HepG2 (cell line): ENCODE results near the gene CALML5. TPM values are rescaled to one million over a fixed set of nuclear protein-coding genes. Genes with fewer than 3 reads are reported as not detected.

Source experiments
- ATAC-seq: fragments of 200-7000 bp; cut with Tn5 transposase; 3 replicates; pipeline ENCODE4 v1.9.1; 2020; ENCODE audit warnings: mild to moderate bottlenecking, moderate library complexity
- BruUV-seq: library from RNA; stranded (reverse); fragments of 400-500 nt; replicated peaks from 2 replicates; lab custom pipeline; 2021; lab: Mats Ljungman, UMichigan
- CTCF ChIA-PET: fragments of 300-600 bp; formaldehyde crosslinking; extraction: SDS; loops from one replicate; lab custom pipeline; 2021; ENCODE audit warnings: low total read pairs, inconsistent platforms, low intra/inter-chr PET ratio; lab: Yijun Ruan, JAX
- POLR2A ChIA-PET: fragments of 350-600 bp; sonication (Branson Sonifier 250); formaldehyde crosslinking; loops from one replicate; lab custom pipeline; 2020; ENCODE audit warnings: antibody characterized with exemption, inconsistent platforms; lab: Yijun Ruan, JAX
- DNase-seq: peaks from one replicate; pipeline ENCODE4 v3.0.0-alpha.2; 2015; ENCODE audit warnings: low spot score
- FAIRE-seq: peaks from 3 replicates; lab custom pipeline; 2011; peaks lifted over from hg19 to GRCh38; lab: Jason Lieb, UNC
- H2AFZ ChIP-seq: one replicate; pipeline ENCODE4 v1.6.1; 2011; ENCODE audit warnings: low read length, inconsistent platforms
- H3K27ac ChIP-seq: fragments of 300-600 bp; 3 replicates; pipeline ENCODE4 v1.8.0; 2011; ENCODE audit warnings: mixed run types, mild to moderate bottlenecking, mixed read lengths, low read length, inconsistent platforms; ENCODE audit not compliant: insufficient read depth; ENCODE audit errors: extremely low read length
- H3K27me3 ChIP-seq, 2 experiments: fragments of 200-600 bp in 1 of 2; 2 replicates in 1 of 2; 3 replicates in 1 of 2; pipeline versions ENCODE4 v1.6.0 to v1.8.0; 2011; ENCODE audit warnings: low read length in 2 of 2, mild to moderate bottlenecking in 2 of 2, moderate library complexity in 2 of 2, inconsistent platforms in 1 of 2; ENCODE audit not compliant: insufficient read depth in 2 of 2, control insufficient read depth in 1 of 2
- H3K36me3 ChIP-seq, 2 experiments: fragments of 200-600 bp in 1 of 2; replicated peaks in 1 of 2; 2 replicates in 1 of 2; 3 replicates in 1 of 2; pipeline versions ENCODE4 v1.5.1 to v1.8.0; 2011; ENCODE audit warnings: low read length in 2 of 2, inconsistent platforms in 1 of 2; ENCODE audit not compliant: insufficient read depth in 2 of 2, control insufficient read depth in 1 of 2
- H3K4me1 ChIP-seq: 2 replicates; pipeline ENCODE4 v1.5.1; 2012; ENCODE audit warnings: low read length, inconsistent platforms; ENCODE audit not compliant: insufficient read depth
- H3K4me2 ChIP-seq: 2 replicates; pipeline ENCODE4 v1.6.0; 2011; ENCODE audit warnings: low read depth, low read length, inconsistent platforms
- H3K4me3 ChIP-seq, 3 experiments: fragments of 200-600 bp in 1 of 3; sonication (generic), shearing (Covaris generic) in 1 of 3; replicated peaks in 1 of 3; 2 replicates each; pipeline ENCODE4 v1.5.1; 2011 to 2016; ENCODE audit warnings: low read length in 3 of 3, inconsistent platforms in 2 of 3, low read depth in 2 of 3, mild to moderate bottlenecking in 2 of 3, control low read depth in 1 of 3, mixed read lengths in 1 of 3; ENCODE audit not compliant: insufficient read depth in 1 of 3
- H3K79me2 ChIP-seq: one replicate; pipeline ENCODE4 v1.6.1; 2011; ENCODE audit warnings: low read length, inconsistent platforms; ENCODE audit not compliant: insufficient read depth
- H3K9ac ChIP-seq: 2 replicates; pipeline ENCODE4 v1.6.0; 2011; ENCODE audit warnings: mild to moderate bottlenecking, low read depth, low read length, inconsistent platforms; ENCODE audit not compliant: insufficient read depth
- H3K9me3 ChIP-seq: 2 replicates; pipeline ENCODE4 v1.5.1; 2012; ENCODE audit warnings: mild to moderate bottlenecking, low read length
- H4K20me1 ChIP-seq: 2 replicates; pipeline ENCODE4 v1.6.0; 2011; ENCODE audit warnings: inconsistent platforms, mild to moderate bottlenecking, low read length, moderate library complexity; ENCODE audit not compliant: insufficient read depth
- FOSL1 ChIP-seq: sonication (generic); formaldehyde crosslinking; IDR thresholded peaks from 2 replicates; pipeline ENCODE4 v1.9.0; 2021; ENCODE audit warnings: missing genetic modification reagents, borderline replicate concordance
- HDAC2 ChIP-seq: sonication (generic); formaldehyde crosslinking; IDR thresholded peaks from 2 replicates; pipeline ENCODE4 v1.4.0; 2020; ENCODE audit warnings: missing genetic modification reagents
- IRF9 ChIP-seq: sonication (generic); formaldehyde crosslinking; IDR thresholded peaks from 2 replicates; pipeline ENCODE4 v1.8.0; 2022; ENCODE audit warnings: missing genetic modification reagents, mild to moderate bottlenecking, borderline replicate concordance
- MED8 ChIP-seq: sonication (generic); formaldehyde crosslinking; IDR thresholded peaks from 2 replicates; pipeline ENCODE4 v1.8.1; 2023; ENCODE audit warnings: mild to moderate bottlenecking, missing genetic modification reagents; ENCODE audit not compliant: insufficient replicate concordance
- MTA1 ChIP-seq: sonication (generic); formaldehyde crosslinking; IDR thresholded peaks from 2 replicates; pipeline ENCODE4 v1.4.0; 2020; ENCODE audit warnings: missing genetic modification reagents, mild to moderate bottlenecking, borderline replicate concordance
- PAWR ChIP-seq: sonication (generic); formaldehyde crosslinking; IDR thresholded peaks from 2 replicates; pipeline ENCODE4 v1.4.0; 2020; ENCODE audit warnings: missing genetic modification reagents, mild to moderate bottlenecking, borderline replicate concordance
- TEAD3 ChIP-seq: optimal IDR thresholded peaks from 2 replicates; pipeline ENCODE3; 2016; ENCODE audit warnings: borderline replicate concordance
- XBP1 ChIP-seq: sonication (generic); formaldehyde crosslinking; IDR thresholded peaks from 2 replicates; pipeline ENCODE4 v1.5.0; 2020; ENCODE audit warnings: missing genetic modification reagents
- ZFAT ChIP-seq: sonication (generic); formaldehyde crosslinking; conservative IDR thresholded peaks from 2 replicates; pipeline ENCODE4 v1.8.1; 2023; ENCODE audit warnings: missing genetic modification reagents, inconsistent platforms
- ZMYM3 ChIP-seq: sonication (generic); formaldehyde crosslinking; IDR thresholded peaks from 2 replicates; pipeline ENCODE4 v1.5.1; 2020; ENCODE audit warnings: mild to moderate bottlenecking, missing genetic modification reagents
- ZMYM4 ChIP-seq: sonication (generic); formaldehyde crosslinking; IDR thresholded peaks from 2 replicates; pipeline ENCODE4 v1.8.1; 2023; ENCODE audit warnings: mild to moderate bottlenecking, missing genetic modification reagents
- ZNF180 ChIP-seq: sonication (generic); formaldehyde crosslinking; IDR thresholded peaks from 2 replicates; pipeline ENCODE4 v1.4.0; 2020; ENCODE audit warnings: low read depth, missing genetic modification reagents, borderline replicate concordance
- ZNF670 ChIP-seq: sonication (generic); formaldehyde crosslinking; IDR thresholded peaks from 2 replicates; pipeline ENCODE4 v1.8.0; 2022; ENCODE audit warnings: mild to moderate bottlenecking, missing genetic modification reagents, borderline replicate concordance
- WGBS: methylation state at CpG from one replicate; pipeline ENCODE4 v1.1.6; 2017; ENCODE audit warnings: low lambda C conversion rate; 5-methylcytosine and 5-hydroxymethylcytosine counted together
- in situ Hi-C: cut with HindIII; loops from 2 replicates; pipeline ENCODE4 v1.10.0; 2017; ENCODE audit warnings: low pct_unique_long_range_greater_than_20kb; ENCODE audit not compliant: extremely low pct_ligation_motif_present
- intact Hi-C: fragments of 100-400 bp; cut with micrococcal nuclease; formaldehyde crosslinking; loops from one replicate; pipeline ENCODE4 v1.10.0; 2022; ENCODE audit not compliant: unreplicated experiment
- polyA plus RNA-seq, 8 experiments: library from polyadenylated mRNA; depleted of rRNA in 3 of 8; stranded (reverse) in 7 of 8; unstranded in 1 of 8; fragments of >200 nt; fragmentation: Illumina TruSeq in 4 of 8; extraction: Trizol in 4 of 8; gene quantifications; 2 replicates each; pipeline versions ENCODE4 v1.2.1 to v1.2.3, GENCODE V29; 2011 to 2016; ENCODE audit warnings: low read depth in 4 of 8, missing spikeins in 1 of 8, mixed read lengths in 1 of 8; ENCODE audit not compliant: insufficient read depth in 1 of 8
- total RNA-seq, 5 experiments: library from RNA; depleted of rRNA; stranded (reverse); fragments of >200 nt; fragmentation: Illumina TruSeq; extraction: Trizol; gene quantifications; 2 replicates each; pipeline ENCODE4 v1.2.3, GENCODE V29; 2016; ENCODE audit warnings: low read depth in 1 of 5
- TF ChIP-seq, protein P1 (sequence below): sonication (generic); formaldehyde crosslinking; IDR thresholded peaks from 2 replicates; pipeline ENCODE4 v1.5.1; 2020; ENCODE audit warnings: missing genetic modification reagents, mild to moderate bottlenecking, borderline replicate concordance

The CALML5 gene
- total and polyA plus RNA-seq, 2 of the 13 experiments (the other 11 are each of a cell fraction or from before 2014, with no cell fraction given): not detected

- BruUV-seq: no TSS peak
Measured at GRCh38 chr10:5530412-5530806, 31.0 kb upstream of the CALML5 start.

GRCh38 chr10:5529702-5530411, 30.5 kb upstream of the CALML5 start:
- FAIRE-seq: no peak
- CTCF ChIA-PET: no interaction called here
- BruUV-seq: no TSS peak
- H3K9me3 ChIP-seq: no peaks in the 10 kb centered on the region
- TF ChIP-seq XBP1 (CRISPR knock-in tag): no peak
- no peak for TF ChIP-seq MTA1
- no peak for TF ChIP-seq MED8 (CRISPR knock-in tag)
- no peak for TF ChIP-seq ZFAT (CRISPR knock-in tag)
- no peak for TF ChIP-seq ZNF180 (CRISPR knock-in tag)
- TF ChIP-seq ZMYM3 (CRISPR knock-in tag): no peak
- no peak for TF ChIP-seq HDAC2 (CRISPR knock-in tag)
- TF ChIP-seq IRF9 (CRISPR knock-in tag): no peak
- no peak for TF ChIP-seq PAWR (CRISPR knock-in tag)
- no peak for TF ChIP-seq FOSL1
- no peak for TF ChIP-seq ZMYM4 (CRISPR knock-in tag)
- TF ChIP-seq, protein P1, sequence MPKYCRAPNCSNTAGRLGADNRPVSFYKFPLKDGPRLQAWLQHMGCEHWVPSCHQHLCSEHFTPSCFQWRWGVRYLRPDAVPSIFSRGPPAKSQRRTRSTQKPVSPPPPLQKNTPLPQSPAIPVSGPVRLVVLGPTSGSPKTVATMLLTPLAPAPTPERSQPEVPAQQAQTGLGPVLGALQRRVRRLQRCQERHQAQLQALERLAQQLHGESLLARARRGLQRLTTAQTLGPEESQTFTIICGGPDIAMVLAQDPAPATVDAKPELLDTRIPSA (CRISPR knock-in tag): no peak
- TF ChIP-seq, all 625 proteins: peak for 0
- H3K27me3 ChIP-seq: no peaks in the 10 kb centered on the region
- POLR2A ChIA-PET: interaction anchor here (1.7 to 3.5 kb wide), 3 partner anchors 12 to 62 kb away, joined by 4 to 48 read pairs (median 20); no protein-coding TSS in a partner anchor
- intact Hi-C loops (no loop called here), in situ Hi-C loops (no loop called here)
- H2AFZ ChIP-seq: no peak overlapping the region
- no peaks in the 10 kb centered on the region for H4K20me1 ChIP-seq
- DNase-seq (no peak), ATAC-seq (no peak)
- 89% methylated on average over 7 of the region's 7 CpGs for WGBS
- no peak overlapping the region for H3K4me3 ChIP-seq
- no peak overlapping the region for H3K4me2 ChIP-seq
- no peaks in the 10 kb centered on the region for H3K36me3 ChIP-seq
- H3K27ac ChIP-seq: no peak overlapping the region
- peaks cover 95% of the 10 kb centered on the region for H3K4me1 ChIP-seq
- no peaks in the 10 kb centered on the region for H3K79me2 ChIP-seq
- H3K9ac ChIP-seq: no peak overlapping the region

More at GRCh38 chr10:5530412-5530806, 31.0 kb upstream of the CALML5 start:
- H3K4me1 ChIP-seq: peaks cover 99% of the 10 kb centered on the region
- H3K27ac ChIP-seq: no peak overlapping the region
- H3K9ac ChIP-seq: no peak overlapping the region
- no peaks in the 10 kb centered on the region for H3K9me3 ChIP-seq
- DNase-seq (no peak), FAIRE-seq (no peak), ATAC-seq (no peak)
- no peak overlapping the region for H3K4me2 ChIP-seq
- no peaks in the 10 kb centered on the region for H4K20me1 ChIP-seq
- H3K36me3 ChIP-seq: no peaks in the 10 kb centered on the region
- WGBS: 98% methylated on average over 5 of the region's 5 CpGs
- intact Hi-C loops: no loop called here
- no peaks in the 10 kb centered on the region for H3K79me2 ChIP-seq
- no peaks in the 10 kb centered on the region for H3K27me3 ChIP-seq
- ChIA-PET CTCF (no interaction called here), POLR2A (interaction anchor here (1.6 kb wide), 1 partner anchor 18 kb away, joined by 7 read pairs; no protein-coding TSS in a partner anchor)
- TF ChIP-seq ZNF670 (no peak), TEAD3 (peak; percentile 10)
- in situ Hi-C loops: no loop called here
- H2AFZ ChIP-seq: no peak overlapping the region
- H3K4me3 ChIP-seq: no peak overlapping the region
